GM15510 (cell line): ENCODE data around the gene SPANXN4.

Experiments used
- POLR2A ChIP-seq: IDR thresholded peaks from 3 replicates; pipeline ENCODE4 v1.6.1; 2011; ENCODE audit warnings: borderline replicate concordance; ENCODE audit not compliant: insufficient read length; ENCODE audit errors: extremely low read depth

SPANXN4 gene

GRCh38 chrX:143025628-143026027, at the start of gene SPANXN4:
Gene SPANXN4, plus strand, starts transcription at chrX:143025928. Its CDS starts 87 bp downstream, at chrX:143026015.
- no peak for TF ChIP-seq POLR2A

- TF ChIP-seq POLR2A, result no peak
Measured at GRCh38 chrX:142977128-142977914, 48.4 kb upstream of the SPANXN4 start.

- no peak for TF ChIP-seq POLR2A
Measured at GRCh38 chrX:142978130-142978684, 47.5 kb upstream of the SPANXN4 start.

GRCh38 chrX:142982679-142983078, 43.0 kb upstream of the SPANXN4 start:
- no peak for TF ChIP-seq POLR2A

GRCh38 chrX:142994988-142995387, 30.7 kb upstream of the SPANXN4 start:
- TF ChIP-seq POLR2A, result no peak

- no peak for TF ChIP-seq POLR2A
Measured at GRCh38 chrX:142998447-142999198, 27.1 kb upstream of the SPANXN4 start.

- TF ChIP-seq POLR2A, result no peak
Measured at GRCh38 chrX:142999199-142999701, 26.5 kb upstream of the SPANXN4 start.

- TF ChIP-seq POLR2A, result no peak
Measured at GRCh38 chrX:143002206-143002605, 23.5 kb upstream of the SPANXN4 start.

- no peak for TF ChIP-seq POLR2A
Measured at GRCh38 chrX:143017272-143017671, 8.5 kb upstream of the SPANXN4 start.

GRCh38 chrX:143027275-143027674, 1.5 kb downstream of the SPANXN4 start:
- no peak for TF ChIP-seq POLR2A

- TF ChIP-seq POLR2A, result no peak
Measured at GRCh38 chrX:143047511-143047910, 21.8 kb downstream of the SPANXN4 start.

GRCh38 chrX:143058120-143058519, 32.4 kb downstream of the SPANXN4 start:
- TF ChIP-seq POLR2A, result no peak

- TF ChIP-seq POLR2A, result no peak
Measured at GRCh38 chrX:143081231-143081630, 55.5 kb downstream of the SPANXN4 start.

GRCh38 chrX:143082537-143082936, 56.8 kb downstream of the SPANXN4 start:
- TF ChIP-seq POLR2A, result no peak
